ENCODE data around the gene FAM171A1. TPM values are rescaled to one million over a fixed set of nuclear protein-coding genes. Genes with fewer than 3 reads are reported as not detected.

Gene FAM171A1
- polyA plus RNA-seq, 1 of the 3 experiments (the other 2 are of a cell fraction) = 26.3 TPM

- Histone ChIP-seq H3K36me3 (replicated peaks in 1 of 2; ENCODE audit: control insufficient read depth in 1 of 2, insufficient read depth in 2 of 2, low read length in 1 of 2) (no peaks in the 10 kb centered on the region), H3K4me2 (no peak overlapping the region), H3F3A (replicated peaks; ENCODE audit: insufficient read depth) (no peaks in the 10 kb centered on the region), H2AFZ (ENCODE audit: low read depth) (no peak overlapping the region), H3K27ac (ENCODE audit: low read depth in 2 of 2, low read length in 1 of 2) (no peak overlapping the region), H3K27me3 (ENCODE audit: insufficient read depth) (no peaks in the 10 kb centered on the region), H3K4me1 (ENCODE audit: control insufficient read depth in 1 of 2, insufficient read depth in 2 of 2, low read depth in 1 of 2, low read length in 1 of 2) (no peaks in the 10 kb centered on the region), H4K20me1 (ENCODE audit: insufficient read depth) (no peaks in the 10 kb centered on the region), H3K9me3 (no peaks in the 10 kb centered on the region), H3K79me2 (ENCODE audit: insufficient read depth) (no peaks in the 10 kb centered on the region), H3K9me2 (no peaks in the 10 kb centered on the region), H3K9ac (no peak overlapping the region), H3K4me3 (ENCODE audit: low read depth in 2 of 2, low read length in 1 of 2) (no peak overlapping the region)
- POLR2A ChIA-PET = no interaction called here
- 72% methylated on average over 8 of the region's 8 CpGs for WGBS (ENCODE audit: low lambda C conversion rate)
- CTCF ChIA-PET = no interaction called here
- TF ChIP-seq CHD2 (IDR thresholded peaks at IDR 0.05; ENCODE audit: low read length, partially characterized antibody) (no peak), ELF1 (IDR thresholded peaks at IDR 0.05) (no peak), GABPA (IDR thresholded peaks at IDR 0.05; ENCODE audit: low read depth) (no peak), IRF3 (IDR thresholded peaks at IDR 0.05; ENCODE audit: low read depth, low read length) (no peak)
- DNase-seq = no peak
Measured at GRCh38 chr10:15182540-15183207, 188.4 kb downstream of the FAM171A1 start.

- H3K36me3 ChIP-seq (replicated peaks in 1 of 2; ENCODE audit: control insufficient read depth in 1 of 2, insufficient read depth in 2 of 2, low read length in 1 of 2) = no peaks in the 10 kb centered on the region
- H3K9me3 ChIP-seq = no peaks in the 10 kb centered on the region
- H3K9me2 ChIP-seq = no peaks in the 10 kb centered on the region
- no peak for TF ChIP-seq SIN3A (IDR thresholded peaks at IDR 0.05; ENCODE audit: borderline replicate concordance, low read depth, low read length)
- TF ChIP-seq FOSL2 (IDR thresholded peaks at IDR 0.05; ENCODE audit: borderline replicate concordance, low read depth) = no peak
- no peak for TF ChIP-seq RCOR1 (IDR thresholded peaks at IDR 0.05; ENCODE audit: low read length)
- TF ChIP-seq GATA2 (CRISPR knock-in tag; IDR thresholded peaks at IDR 0.05) = no peak
- TF ChIP-seq EP300 (IDR thresholded peaks at IDR 0.05; ENCODE audit: borderline replicate concordance in 1 of 2, low read depth in 1 of 2, low read length in 1 of 2) = no peak
- TF ChIP-seq ELF1 (IDR thresholded peaks at IDR 0.05) = no peak
- no peak overlapping the region for H3K9ac ChIP-seq
- H3K4me3 ChIP-seq (ENCODE audit: low read depth in 2 of 2, low read length in 1 of 2) = no peak overlapping the region
- no peaks in the 10 kb centered on the region for H3K4me1 ChIP-seq (ENCODE audit: control insufficient read depth in 1 of 2, insufficient read depth in 2 of 2, low read depth in 1 of 2, low read length in 1 of 2)
- CTCF ChIA-PET = interaction anchor here (1.0 kb wide), 1 partner anchor 19 kb away, joined by 4 read pairs; no protein-coding TSS in a partner anchor
- H3F3A ChIP-seq (replicated peaks; ENCODE audit: insufficient read depth) = no peaks in the 10 kb centered on the region
- POLR2A ChIA-PET = no interaction called here
- H4K20me1 ChIP-seq (ENCODE audit: insufficient read depth) = no peaks in the 10 kb centered on the region
- H3K79me2 ChIP-seq (ENCODE audit: insufficient read depth) = no peaks in the 10 kb centered on the region
- H3K27me3 ChIP-seq (ENCODE audit: insufficient read depth) = no peaks in the 10 kb centered on the region
- no peak overlapping the region for H2AFZ ChIP-seq (ENCODE audit: low read depth)
- no peak overlapping the region for H3K27ac ChIP-seq (ENCODE audit: low read depth in 2 of 2, low read length in 1 of 2)
- H3K4me2 ChIP-seq = no peak overlapping the region
- DNase-seq = no peak
- 57% methylated on average over 2 of the region's 2 CpGs for WGBS (ENCODE audit: low lambda C conversion rate)
Measured at GRCh38 chr10:15181576-15182156, 189.4 kb downstream of the FAM171A1 start.

- Histone ChIP-seq H3K36me3 (replicated peaks in 1 of 2; ENCODE audit: control insufficient read depth in 1 of 2, insufficient read depth in 2 of 2, low read length in 1 of 2) (no peaks in the 10 kb centered on the region), H3K4me3 (ENCODE audit: low read depth in 2 of 2, low read length in 1 of 2) (no peak overlapping the region), H3F3A (replicated peaks; ENCODE audit: insufficient read depth) (no peaks in the 10 kb centered on the region), H4K20me1 (ENCODE audit: insufficient read depth) (no peaks in the 10 kb centered on the region), H2AFZ (ENCODE audit: low read depth) (no peak overlapping the region), H3K4me2 (no peak overlapping the region), H3K4me1 (ENCODE audit: control insufficient read depth in 1 of 2, insufficient read depth in 2 of 2, low read depth in 1 of 2, low read length in 1 of 2) (no peaks in the 10 kb centered on the region), H3K27me3 (ENCODE audit: insufficient read depth) (no peaks in the 10 kb centered on the region), H3K9me3 (no peaks in the 10 kb centered on the region), H3K27ac (ENCODE audit: low read depth in 2 of 2, low read length in 1 of 2) (no peak overlapping the region), H3K9ac (no peak overlapping the region), H3K79me2 (ENCODE audit: insufficient read depth) (no peaks in the 10 kb centered on the region), H3K9me2 (no peaks in the 10 kb centered on the region)
- no peak for DNase-seq
- 72% methylated on average over 5 of the region's 5 CpGs for WGBS (ENCODE audit: low lambda C conversion rate)
- ChIA-PET CTCF (no interaction called here), POLR2A (no interaction called here)
- TF ChIP-seq USF1 (IDR thresholded peaks at IDR 0.05; ENCODE audit: borderline replicate concordance, low read depth) (no peak), MAX (IDR thresholded peaks at IDR 0.05; ENCODE audit: low read depth) (no peak), NFIC (IDR thresholded peaks at IDR 0.05; ENCODE audit: borderline replicate concordance) (no peak), TAF1 (IDR thresholded peaks at IDR 0.05; ENCODE audit: borderline replicate concordance, low read depth, low read length) (no peak), FOXM1 (IDR thresholded peaks at IDR 0.05; ENCODE audit: low read depth) (no peak), CHD2 (IDR thresholded peaks at IDR 0.05; ENCODE audit: low read length, partially characterized antibody) (no peak)
Measured at GRCh38 chr10:15180736-15181135, 190.4 kb downstream of the FAM171A1 start.
